ENCODE results near the gene PTPRN2.

PTPRN2 gene

DNA sequence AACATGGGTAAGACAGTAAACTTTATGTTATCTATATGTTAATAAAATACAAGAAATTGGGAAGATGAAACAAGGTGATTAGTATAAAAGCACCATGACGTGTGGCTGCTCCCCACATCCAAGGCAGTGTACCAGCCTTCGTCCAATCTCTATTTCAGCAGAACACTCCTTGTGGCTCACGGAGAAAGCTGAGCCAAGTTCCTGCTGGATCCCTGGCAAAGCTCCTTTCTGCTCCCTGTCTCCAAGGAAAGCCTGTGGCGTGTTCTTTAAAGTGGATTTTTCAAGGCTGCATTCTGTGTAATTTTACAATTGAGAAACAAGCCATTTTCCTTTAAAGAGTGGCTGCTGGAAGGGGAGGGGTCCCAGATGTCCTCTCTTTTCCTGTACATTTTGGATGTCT lies 467.3 kb downstream of the PTPRN2 start:
- DNase-seq = no peak

DNA sequence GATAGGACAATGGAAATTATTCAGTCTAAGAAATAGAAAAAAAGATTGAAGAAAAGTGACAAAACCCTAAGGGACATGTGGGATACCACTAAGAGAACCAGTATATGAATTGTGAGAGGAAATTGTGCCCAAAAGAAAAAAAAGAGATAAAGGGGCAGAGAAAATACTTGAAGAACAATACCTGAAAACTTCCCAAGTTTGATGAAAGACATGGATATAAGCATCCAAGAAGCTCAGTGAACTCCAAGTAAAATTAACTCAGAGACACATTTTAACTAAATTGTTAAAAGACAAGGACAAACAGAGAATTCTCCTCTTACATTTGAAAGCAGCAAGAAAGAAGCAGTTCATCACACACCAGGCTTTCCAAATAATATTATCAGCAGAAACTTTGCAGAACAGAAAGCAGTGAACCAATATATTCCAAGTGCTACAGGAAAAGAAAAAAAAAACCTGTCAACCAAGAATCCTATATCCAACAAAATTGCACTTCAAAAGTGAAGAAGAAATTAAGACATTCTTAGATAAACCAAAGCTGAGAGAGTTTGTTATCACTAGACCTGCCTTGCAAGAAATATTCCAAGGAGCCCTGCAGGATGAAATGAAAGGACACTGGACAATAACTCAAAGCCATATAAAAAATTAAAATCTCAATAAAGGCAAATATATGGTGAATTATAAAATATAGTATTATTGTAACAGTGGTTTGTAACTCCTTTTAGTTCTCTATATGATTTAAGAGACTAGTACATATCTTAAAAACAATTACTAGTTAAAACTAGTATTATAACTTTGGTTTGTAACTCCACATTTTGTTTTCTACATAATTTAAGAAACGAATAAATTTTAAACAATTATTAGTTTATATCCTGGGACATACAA lies 470.0 kb downstream of the PTPRN2 start:
- no peak for DNase-seq

DNA sequence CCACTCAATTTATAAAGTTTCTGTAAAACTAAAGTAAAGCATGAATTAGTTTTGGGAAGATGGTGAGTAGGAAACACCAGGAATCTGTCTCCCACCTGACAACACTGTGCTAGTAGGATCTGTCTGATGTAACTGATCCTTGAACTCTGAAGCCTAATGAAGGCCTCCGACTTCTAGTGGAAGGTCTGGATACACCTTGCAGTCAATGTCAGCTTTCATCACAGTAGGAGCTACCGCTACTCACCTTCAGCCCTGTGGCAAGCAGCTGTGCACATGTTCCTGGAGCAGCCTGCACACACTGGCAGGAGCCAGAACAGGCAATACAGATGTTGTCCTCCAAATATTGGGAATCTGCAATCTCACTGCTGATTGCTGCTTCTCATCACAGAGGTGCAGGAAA lies 471.4 kb downstream of the PTPRN2 start:
- no peak for DNase-seq

DNA sequence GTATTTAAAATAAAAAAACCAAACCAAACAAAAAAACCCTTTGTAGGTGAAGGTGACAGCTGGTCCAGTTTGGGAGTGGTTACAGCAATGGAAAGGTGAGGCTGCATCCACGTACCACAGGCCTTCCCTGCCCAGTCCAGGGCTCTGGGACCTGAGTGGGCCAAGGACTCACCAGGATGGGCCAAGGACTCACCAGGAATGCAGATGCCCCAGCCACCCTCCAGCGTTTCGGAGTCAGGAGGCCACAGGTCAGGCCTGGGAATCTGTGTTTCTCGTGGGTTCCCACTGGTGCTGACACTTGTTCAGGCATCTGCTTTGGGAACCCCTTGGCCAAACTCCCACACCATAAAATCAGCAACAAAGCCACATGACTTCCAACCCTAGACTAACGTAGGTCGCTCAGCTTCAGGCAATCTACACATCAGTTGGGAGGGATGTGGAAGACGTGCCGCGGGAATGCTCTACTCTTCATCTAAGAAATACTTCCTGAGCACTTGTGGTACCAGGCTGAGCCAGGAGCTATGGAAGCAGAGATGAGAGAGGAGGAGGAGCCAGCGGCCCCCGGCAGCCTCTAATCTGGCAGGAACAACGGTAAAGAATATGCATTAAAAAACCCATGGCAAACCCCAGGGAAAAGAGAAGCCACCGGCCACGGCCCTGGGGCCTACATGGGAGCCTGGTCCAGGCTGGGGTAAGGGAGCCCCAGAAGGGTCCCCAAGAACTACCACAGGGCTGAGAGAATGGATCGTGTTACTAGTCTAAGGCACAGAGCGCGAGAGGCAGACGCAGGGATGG lies 473.4 kb downstream of the PTPRN2 start:
- DNase-seq = no peak

DNA sequence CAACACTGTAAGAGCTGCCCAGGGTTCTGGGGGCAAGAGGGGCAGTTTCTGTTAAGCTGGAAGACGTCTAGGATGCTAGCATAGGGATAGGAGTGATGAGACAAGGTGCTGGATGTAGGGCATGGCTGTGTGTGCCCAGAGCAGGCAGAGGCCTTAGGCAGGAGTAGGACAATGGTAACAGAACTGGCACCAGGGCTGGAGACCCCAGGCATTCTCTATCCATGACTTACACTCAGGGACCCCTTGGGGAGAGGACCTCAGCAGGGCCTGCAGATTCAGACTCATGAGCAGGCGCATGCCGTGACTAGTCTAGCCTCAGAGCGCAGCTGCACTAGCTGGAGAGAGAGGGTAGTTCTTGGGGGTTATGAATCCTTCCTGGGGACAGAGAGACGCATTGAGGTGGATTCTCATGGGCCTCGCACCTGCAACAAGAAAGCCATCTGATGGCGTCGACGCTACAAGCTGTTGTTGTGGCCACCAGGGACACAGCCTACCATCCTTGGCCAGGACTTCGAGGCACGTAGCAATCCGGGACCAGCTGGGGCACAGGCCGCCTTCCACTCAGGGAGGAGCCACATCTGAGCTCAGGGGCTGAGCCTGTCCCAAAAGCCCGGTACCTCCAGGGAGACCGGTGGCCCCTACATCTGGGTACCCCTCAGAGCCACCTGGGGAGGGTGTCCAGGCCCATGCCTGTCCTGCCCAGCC lies 474.1 kb downstream of the PTPRN2 start:
- DNase-seq = no peak

DNA sequence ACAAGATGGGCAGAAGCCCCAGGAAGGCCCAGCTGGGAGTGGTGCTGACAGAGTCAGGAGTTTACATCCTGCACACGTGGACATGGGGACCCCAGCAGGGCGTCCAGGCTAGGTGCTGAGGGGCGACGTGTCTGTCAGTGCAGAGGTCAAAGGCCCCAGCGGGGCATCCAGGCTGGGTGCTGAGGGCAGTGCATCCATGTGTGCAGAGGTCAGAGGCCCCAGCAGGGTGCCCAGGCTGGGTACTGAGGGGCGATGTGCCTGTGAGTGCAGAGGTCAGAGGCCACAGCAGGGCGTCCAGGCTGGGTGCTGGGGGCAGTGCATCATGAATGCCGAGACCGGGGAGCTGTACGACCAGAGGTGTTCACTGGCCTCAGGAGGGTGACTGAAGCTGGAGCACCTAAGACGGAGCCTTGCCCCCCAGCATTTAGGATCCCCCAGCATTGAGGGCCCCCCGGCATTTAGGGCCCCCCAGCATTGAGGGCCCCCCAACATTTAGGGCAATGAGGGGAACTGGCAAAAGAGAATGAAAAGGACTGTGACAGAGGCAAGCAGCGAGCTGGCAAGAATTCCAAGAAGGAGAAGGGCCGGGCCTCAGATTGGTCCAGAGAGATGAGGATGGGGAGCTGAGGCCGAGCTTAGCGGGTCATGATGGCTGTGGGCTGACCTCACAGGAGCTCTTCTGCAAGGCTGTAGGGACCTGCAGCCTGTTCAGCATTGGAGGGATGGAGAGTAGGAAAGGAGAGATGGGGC lies 474.9 kb downstream of the PTPRN2 start:
- DNase-seq = no peak

DNA sequence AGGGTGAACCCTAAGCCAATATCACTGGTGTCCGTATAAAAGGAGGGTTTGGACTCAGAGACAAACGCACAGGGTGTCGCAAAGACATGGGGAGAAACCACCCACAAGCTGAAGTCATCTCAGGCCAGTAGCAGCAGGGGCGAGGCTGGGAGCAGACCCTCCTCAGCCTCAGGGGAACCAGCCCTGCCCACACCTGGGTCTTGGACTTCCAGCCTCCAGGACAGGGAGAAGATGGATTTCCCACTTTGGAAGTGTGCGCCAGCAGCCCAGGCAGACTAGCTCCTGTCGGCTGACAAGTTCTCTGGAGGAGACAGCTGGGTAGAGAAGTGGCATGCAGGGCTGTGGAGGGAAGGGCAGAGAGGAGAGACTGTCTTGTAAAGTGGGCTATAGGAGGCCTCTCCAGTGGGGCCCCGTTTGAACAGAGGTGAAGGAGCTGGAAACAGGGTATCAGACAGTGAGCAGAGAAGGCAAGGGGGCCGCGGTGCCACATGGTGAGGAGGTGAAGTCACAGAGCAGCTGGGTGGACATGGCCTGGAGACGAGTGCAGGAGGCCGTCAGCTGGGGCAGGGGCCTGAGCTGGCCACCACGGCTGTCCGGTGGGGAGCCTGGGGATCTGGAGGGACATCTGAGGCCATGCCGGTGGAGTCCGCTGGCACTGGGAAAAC lies 475.6 kb downstream of the PTPRN2 start:
- no peak for DNase-seq

DNA sequence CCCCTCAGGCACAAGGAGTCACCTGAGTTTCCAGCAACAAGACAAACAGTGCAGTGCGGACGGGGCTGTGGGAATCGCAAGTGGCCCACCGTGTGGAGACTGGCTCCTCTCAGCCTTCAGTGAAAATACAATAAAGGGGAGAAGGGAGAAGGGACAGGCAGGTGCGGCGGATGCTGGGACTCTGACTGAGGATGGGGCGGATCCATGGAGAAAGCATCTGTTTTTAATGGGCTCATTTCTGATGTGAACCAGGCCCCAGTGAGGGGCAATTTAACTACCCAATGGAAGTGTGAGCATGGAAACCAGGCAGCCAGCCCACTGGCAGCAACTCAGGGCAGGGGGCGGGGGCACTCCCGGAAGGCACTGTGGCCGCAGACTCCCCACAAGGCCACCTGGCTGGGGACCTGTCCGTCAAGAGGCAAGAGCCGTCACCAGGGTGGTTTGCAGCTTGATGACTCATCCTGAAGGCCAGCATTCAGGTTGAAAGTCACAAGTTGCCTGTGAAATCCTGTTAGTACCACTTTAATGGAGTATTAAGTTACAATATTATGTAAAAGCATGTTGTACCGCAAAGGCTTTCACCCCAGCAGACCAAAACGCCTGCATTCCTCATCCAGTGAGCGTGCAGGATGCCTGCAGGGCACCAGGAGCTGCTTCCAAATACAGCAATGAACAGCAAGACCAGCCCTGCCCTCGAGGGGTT lies 476.4 kb downstream of the PTPRN2 start:
- peak; percentile 99 for DNase-seq

DNA sequence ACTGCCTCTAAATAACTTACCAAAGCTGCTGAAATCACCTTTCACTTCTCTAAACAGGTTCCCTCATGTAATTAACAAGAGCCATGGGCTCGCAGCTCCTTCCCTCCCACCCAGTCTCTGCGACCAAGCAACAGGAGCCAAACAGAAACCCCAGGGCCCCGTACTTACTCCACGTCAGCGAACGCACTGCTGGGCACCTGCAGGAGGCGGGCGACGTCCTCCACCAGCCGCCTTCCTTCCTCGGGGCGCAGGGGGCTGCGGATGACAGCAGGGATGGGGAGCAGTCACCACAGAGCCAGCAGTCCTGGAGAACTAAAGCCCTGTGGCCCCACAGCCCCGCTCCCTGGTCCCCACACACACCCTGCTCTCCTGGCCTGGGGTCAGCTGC lies 477.0 kb downstream of the PTPRN2 start:
- peak; percentile 74 for DNase-seq

DNA sequence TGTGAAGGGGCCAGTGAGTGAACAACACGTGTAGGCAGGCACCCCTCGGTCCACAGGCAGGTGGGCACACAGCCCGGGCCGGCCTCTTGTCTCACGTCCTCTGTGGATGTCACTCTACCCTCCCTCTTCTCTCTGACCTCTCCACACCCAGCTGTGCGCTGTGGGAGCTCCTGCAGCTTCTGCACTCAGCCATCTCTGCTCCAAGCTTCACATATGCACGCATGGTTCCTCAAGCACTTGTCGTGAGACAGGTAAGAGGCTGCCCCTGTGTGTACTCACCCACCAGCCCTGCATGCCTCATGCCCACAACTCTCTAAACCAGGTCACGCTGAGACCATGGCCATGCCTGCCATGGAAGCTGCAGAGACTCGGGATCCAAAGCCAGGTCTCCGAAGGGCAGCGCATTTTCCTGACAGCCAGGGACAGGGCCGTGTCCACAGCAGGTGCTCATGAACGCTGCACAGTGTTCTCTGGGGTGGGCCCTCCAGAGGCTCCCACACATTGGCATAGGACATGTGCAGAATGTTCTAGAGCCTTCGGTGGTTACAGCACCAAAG lies 477.5 kb downstream of the PTPRN2 start:
- peak; percentile 33 for DNase-seq

DNA sequence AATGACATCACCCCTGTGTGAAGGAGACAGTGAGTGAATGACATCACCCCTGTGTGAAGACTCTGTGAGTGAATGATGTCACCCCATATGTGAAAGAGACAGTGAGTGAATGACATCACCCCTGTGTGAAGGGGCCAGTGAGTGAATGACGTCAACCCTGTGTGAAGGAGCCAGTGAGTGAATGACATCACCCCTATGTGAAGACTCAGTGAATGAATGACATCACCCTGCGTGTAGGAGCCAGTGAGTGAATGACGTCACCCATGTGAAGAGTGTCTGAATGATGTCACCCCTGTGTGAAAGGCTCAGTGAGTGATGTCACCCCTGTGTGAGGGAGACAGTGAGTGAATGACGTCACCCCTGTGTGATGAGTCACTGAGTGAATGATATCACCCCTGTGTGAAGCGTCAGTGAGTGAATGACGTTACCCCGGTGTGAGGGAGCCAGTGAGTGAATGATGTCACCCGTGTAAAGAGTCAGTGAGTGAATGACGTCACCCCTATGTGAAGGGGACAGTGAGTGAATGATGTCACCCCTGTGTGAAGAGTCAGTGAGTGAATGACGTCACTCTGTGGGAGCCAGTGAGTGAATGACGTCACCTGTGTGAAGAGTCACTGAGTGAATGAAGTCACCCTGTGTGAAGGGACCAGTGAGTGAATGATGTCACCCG lies 478.1 kb downstream of the PTPRN2 start:
- DNase-seq = no peak

DNA sequence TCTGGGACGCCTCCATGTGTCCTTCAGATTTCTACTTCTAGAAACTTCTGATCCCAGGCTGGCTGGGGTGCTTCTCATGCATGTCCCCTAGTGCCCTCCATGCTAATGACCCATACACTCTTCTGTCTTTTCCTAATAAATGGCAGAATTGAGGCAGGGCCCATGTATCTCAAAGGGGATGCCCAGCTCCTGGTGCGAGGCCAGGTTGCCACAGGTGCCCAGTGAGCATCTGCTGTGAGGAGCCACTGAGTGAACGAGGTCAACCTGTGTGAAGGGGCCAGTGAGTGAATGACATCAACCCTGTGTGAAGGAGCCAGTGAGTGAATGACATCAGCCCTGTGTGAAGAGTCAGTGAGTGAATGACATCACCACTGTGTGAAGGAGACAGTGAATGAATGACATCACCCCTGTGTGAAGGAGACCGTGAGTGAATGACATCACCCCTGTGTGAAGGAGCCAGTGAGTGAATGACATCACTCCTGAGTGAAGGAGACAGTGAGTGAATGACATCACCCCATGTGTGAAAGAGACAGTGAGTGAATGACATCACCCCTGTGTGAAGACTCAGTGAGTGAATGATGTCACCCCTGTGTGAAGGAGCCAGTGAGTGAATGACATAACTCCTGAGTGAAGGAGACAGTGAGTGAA lies 478.9 kb downstream of the PTPRN2 start:
- no peak for DNase-seq

DNA sequence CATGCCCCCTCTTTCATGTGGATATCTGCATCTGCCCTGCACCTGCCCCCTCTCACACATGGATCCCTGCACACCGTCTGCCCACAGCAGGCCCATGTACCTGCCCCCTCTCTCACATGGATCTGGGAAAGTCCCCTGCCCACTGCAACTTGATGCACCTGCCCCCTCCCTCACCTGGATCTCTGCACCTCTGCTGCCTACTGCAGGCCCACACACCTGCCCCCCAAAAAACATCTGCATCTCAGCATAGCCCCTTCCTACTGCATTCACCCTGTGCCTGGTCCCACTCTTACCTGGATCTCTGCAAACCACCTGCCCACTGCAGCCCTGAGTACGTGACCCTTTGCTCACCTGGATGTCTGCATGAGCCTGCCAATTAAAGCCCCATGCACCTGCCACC lies 479.8 kb downstream of the PTPRN2 start:
- peak; percentile 86 for DNase-seq

DNA sequence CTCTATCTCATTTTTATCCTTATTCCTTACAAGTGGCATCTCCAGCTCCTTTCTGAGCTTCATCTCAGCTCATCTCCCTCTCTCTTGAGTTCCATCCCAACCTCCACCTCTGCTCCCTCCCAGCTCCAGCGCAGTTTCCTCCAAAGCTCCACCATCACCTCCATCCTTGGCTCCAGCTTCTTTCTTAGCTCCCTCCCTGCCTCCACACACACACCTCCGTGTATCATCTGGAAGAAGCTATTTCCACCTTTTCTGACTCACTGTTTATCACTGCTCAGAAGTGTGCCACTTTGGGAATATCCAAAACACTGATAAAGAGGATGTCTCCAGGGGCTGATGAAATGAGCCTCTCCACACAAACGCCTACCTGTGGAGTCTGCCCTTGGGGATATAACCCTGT lies 481.4 kb downstream of the PTPRN2 start:
- no peak for DNase-seq

DNA sequence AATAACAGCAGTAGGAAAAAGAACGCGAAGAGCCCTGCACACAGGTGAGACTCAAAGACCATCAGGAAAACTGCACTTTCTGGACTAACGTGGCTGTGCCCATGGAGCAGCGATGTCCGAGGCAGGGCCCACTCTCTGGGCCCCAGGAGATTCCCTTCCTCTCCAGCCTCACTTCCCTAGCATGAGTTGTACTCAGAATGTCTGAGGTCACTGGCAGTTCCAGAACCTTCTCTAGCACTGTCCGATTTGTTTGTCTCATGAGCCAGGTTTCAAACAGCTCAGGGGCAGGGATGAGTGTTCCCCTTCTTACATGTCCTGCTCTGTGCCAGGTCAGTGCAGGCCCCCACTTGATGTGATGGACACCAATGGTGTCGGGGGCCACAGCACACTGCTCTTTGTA lies 484.2 kb downstream of the PTPRN2 start:
- no peak for DNase-seq

DNA sequence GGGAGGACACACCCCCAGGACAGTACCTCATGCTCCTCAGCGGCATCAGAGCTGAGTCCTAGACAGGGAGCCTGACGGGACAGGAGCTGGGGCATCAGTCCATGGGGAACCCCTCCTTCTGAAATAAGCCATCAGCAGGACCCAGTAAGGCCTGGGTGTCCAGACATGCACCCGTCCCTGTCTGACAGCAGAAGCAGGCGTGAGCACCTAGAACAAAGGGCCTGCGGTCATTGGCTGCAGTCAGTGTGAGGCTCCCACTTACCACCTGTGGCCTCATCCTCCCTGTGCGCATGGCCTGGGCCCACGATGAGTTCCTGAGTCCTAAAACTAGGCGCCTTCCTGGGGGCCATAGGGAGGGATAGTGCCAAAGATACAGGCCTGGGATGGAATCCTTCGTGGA lies 484.7 kb downstream of the PTPRN2 start:
- no peak for DNase-seq

DNA sequence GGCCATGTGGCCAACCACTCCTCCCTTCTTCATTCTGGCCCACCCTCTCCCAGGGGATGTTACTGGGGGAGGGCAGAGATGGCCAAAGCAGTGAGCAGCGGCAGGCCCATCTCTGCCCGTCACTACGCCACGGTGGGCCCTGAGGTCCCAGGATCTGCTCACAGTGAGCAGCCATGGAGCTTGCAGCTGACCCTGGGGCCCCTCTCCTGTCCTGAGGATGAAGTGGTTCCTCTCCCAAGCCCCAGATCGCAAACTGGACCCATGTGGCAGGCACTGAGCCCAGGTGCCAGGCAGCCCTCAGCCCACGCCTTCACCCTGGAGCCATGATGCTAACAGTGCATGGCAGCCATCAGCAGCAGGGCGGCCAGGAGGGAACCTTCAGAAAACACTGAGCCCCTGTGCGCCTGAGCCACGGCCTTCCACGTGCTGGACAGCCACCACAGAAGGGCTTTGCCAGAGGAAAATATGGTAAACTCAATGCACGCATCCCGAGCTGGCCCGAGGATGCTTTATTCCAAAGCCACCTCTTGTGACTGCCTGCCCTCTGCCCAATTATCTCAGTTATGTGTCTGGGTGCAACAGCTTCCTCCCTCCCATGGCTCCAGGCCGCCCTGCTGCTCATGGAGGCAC lies 485.7 kb downstream of the PTPRN2 start:
- no peak for DNase-seq

DNA sequence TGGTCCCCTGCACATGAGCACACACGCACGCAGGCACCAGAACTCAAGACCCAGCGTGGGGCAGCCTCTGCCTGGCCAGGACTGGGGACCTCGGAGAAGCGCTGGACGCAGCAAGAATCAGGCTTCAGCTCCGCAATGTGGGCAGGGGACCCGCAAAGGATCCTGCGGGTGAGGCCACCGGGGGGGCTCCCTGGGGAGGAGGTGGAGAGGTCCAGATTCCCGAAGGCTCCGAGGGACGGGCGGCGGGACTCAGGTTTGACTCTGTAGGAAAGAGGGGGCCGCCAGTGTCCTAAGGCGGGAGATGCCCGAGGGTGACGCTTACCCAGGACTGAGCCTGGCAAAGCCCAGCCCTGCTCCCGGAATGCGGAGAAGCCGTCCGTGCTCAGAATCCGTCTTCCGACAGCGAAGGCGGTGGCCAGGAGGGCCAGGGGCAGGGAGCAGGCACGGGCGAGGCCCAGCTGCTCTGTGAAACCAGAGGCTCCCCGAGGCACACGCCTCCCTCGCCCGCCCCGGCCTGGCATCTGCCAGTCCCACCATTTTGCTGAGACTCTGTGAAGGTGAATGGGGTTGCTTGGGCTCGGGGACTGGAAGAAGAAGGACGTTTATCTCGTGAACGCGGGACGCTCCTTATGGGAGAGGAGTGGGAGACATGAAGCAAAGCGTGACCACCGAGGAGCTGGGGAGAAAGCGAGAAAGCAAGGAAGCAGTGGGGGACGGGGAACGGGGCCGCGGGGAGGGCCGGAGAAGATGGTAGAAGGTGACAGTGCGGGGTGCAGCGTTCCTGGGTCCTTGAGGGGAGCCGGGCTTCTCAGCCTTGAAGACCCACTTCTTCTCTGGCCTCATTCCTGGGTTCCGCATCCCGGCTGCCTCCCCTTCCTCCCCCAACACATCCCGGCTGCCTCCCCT lies 489.2 kb downstream of the PTPRN2 start:
- no peak for DNase-seq

Measured in NCI-H146 (cell line).